GM12878 (cell line): Measurements from ENCODE around the gene ART1. TPM values are rescaled to one million over a fixed set of nuclear protein-coding genes. Genes with fewer than 3 reads are reported as not detected.

Experiments used
- ATAC-seq: fragments of 200-7000 bp; cut with Tn5 transposase; 3 replicates; pipeline ENCODE4 v1.9.1; 2020; ENCODE audit warnings: mild to moderate bottlenecking, moderate library complexity
- BruUV-seq: library from RNA; stranded (reverse); fragments of 400-500 nt; replicated peaks from 2 replicates; lab custom pipeline; 2021; lab: Mats Ljungman, UMichigan
- CTCF ChIA-PET: fragments of 300-600 bp; sonication (Branson Sonifier 250); formaldehyde crosslinking; extraction: SDS; loops from one replicate; lab custom pipeline; 2021; ENCODE audit warnings: inconsistent platforms; lab: Yijun Ruan, JAX
- POLR2A ChIA-PET: fragments of 350-600 bp; formaldehyde crosslinking; extraction: SDS; loops from one replicate; lab custom pipeline; 2021; ENCODE audit warnings: inconsistent platforms; lab: Charles Lee
- RAD21 ChIA-PET: fragments of 300-600 bp; sonication (Branson Sonifier 250); formaldehyde crosslinking; loops from one replicate; lab custom pipeline; 2023; ENCODE audit warnings: antibody characterized with exemption; ENCODE audit not compliant: unreplicated experiment; lab: Charles Lee
- SMC1A ChIA-PET: fragments of 300-600 bp; sonication (Branson Sonifier 250); formaldehyde crosslinking; loops from one replicate; lab custom pipeline; 2023; ENCODE audit not compliant: unreplicated experiment, uncharacterized antibody; lab: Charles Lee
- DNase-seq: peaks from one replicate; pipeline ENCODE4 v3.0.0-alpha.2; 2011; ENCODE audit warnings: low read depth, low spot score
- FAIRE-seq: peaks from 3 replicates; lab custom pipeline; 2011; peaks lifted over from hg19 to GRCh38; lab: Jason Lieb, UNC
- H2AFZ ChIP-seq: 2 replicates; pipeline ENCODE4 v1.6.0; 2011; ENCODE audit warnings: low read depth, low read length, control low read depth; ENCODE audit not compliant: control insufficient read depth
- H3K27ac ChIP-seq: 2 replicates; pipeline ENCODE4 v1.5.1; 2011; ENCODE audit warnings: control low read depth; ENCODE audit not compliant: control insufficient read depth, insufficient read depth
- H3K27me3 ChIP-seq, 2 experiments: replicated peaks in 1 of 2; 2 replicates each; pipeline versions ENCODE4 v1.6.0 to v1.6.1; 2011; ENCODE audit warnings: low read length in 1 of 2; ENCODE audit not compliant: control insufficient read depth in 2 of 2, insufficient read depth in 2 of 2
- H3K36me3 ChIP-seq, 2 experiments: 2 replicates each; pipeline ENCODE4 v1.5.1; 2011; ENCODE audit warnings: low read length in 1 of 2; ENCODE audit not compliant: control insufficient read depth in 2 of 2, insufficient read depth in 2 of 2
- H3K4me1 ChIP-seq: 2 replicates; pipeline ENCODE4 v1.6.1; 2011; ENCODE audit warnings: mild to moderate bottlenecking, low read length, moderate library complexity, mixed read lengths; ENCODE audit not compliant: control insufficient read depth, insufficient read depth
- H3K4me2 ChIP-seq: 2 replicates; pipeline ENCODE4 v1.6.0; 2011; ENCODE audit warnings: control low read depth; ENCODE audit not compliant: control insufficient read depth, insufficient read depth
- H3K4me3 ChIP-seq: fragments of 200-600 bp; sonication (generic); 2 replicates; pipeline ENCODE4 v1.5.1; 2016
- H3K79me2 ChIP-seq: 2 replicates; pipeline ENCODE4 v1.6.0; 2011; ENCODE audit warnings: low read length; ENCODE audit not compliant: control insufficient read depth, insufficient read depth
- H3K9ac ChIP-seq: 2 replicates; pipeline ENCODE4 v1.8.0; 2011; ENCODE audit warnings: low read length, control low read depth, mixed read lengths; ENCODE audit not compliant: control insufficient read depth, insufficient read depth
- H3K9me3 ChIP-seq: replicated peaks from 3 replicates; pipeline ENCODE4 v1.5.1; 2011; ENCODE audit warnings: mild to moderate bottlenecking, low read length; ENCODE audit not compliant: control insufficient read depth, insufficient read depth
- H4K20me1 ChIP-seq: 2 replicates; pipeline ENCODE4 v1.6.0; 2011; ENCODE audit not compliant: control insufficient read depth, insufficient read depth
- CBX5 ChIP-seq: sonication (generic); IDR thresholded peaks from 2 replicates; pipeline ENCODE4 v1.6.1; 2016; ENCODE audit warnings: low read depth, moderate library complexity, mild to moderate bottlenecking, inconsistent platforms
- CHD4 ChIP-seq: fragments of 200-600 bp; sonication (generic); IDR thresholded peaks from 2 replicates; pipeline ENCODE4 v1.6.1; 2016; ENCODE audit warnings: mild to moderate bottlenecking
- E2F8 ChIP-seq: fragments of 450-650 bp; IDR thresholded peaks from 2 replicates; pipeline ENCODE4 v1.6.1; 2018; ENCODE audit warnings: mild to moderate bottlenecking, low read depth, moderate library complexity; ENCODE audit not compliant: partially characterized antibody
- EGR1 ChIP-seq, 2 experiments: IDR thresholded peaks; 1 replicate in 1 of 2; 2 replicates in 1 of 2; pipeline ENCODE4 v1.6.1; 2011 to 2012; ENCODE audit warnings: low read depth in 2 of 2, low read length in 2 of 2, borderline replicate concordance in 1 of 2, mild to moderate bottlenecking in 1 of 2, moderate library complexity in 1 of 2
- IRF3 ChIP-seq: fragments of 450-650 bp; IDR thresholded peaks from 2 replicates; pipeline ENCODE4 v1.6.1; 2014; ENCODE audit warnings: mild to moderate bottlenecking
- MEF2B ChIP-seq: fragments of 450-650 bp; IDR thresholded peaks from 2 replicates; pipeline ENCODE4 v1.6.1; 2018; ENCODE audit warnings: mild to moderate bottlenecking, moderate library complexity; ENCODE audit not compliant: partially characterized antibody, poor library complexity, severe bottlenecking
- MLLT1 ChIP-seq: fragments of 450-650 bp; IDR thresholded peaks from 2 replicates; pipeline ENCODE4 v1.6.1; 2016; ENCODE audit warnings: mild to moderate bottlenecking
- NFYB ChIP-seq: IDR thresholded peaks from 2 replicates; pipeline ENCODE4 v1.6.1; 2011; ENCODE audit warnings: low read depth, mild to moderate bottlenecking, low read length, improper control_type of control experiment, moderate library complexity; ENCODE audit not compliant: insufficient read depth
- NR2C2 ChIP-seq: IDR thresholded peaks from 2 replicates; pipeline ENCODE4 v1.6.1; 2011; ENCODE audit warnings: borderline replicate concordance, low read depth; ENCODE audit not compliant: control insufficient read depth, insufficient read length
- PAX5 ChIP-seq: IDR thresholded peaks from 2 replicates; pipeline ENCODE4 v1.6.1; 2011; ENCODE audit warnings: low read depth, low read length, borderline replicate concordance
- SIN3A ChIP-seq: IDR thresholded peaks from 2 replicates; pipeline ENCODE4 v1.6.1; 2012; ENCODE audit warnings: low read depth, low read length, improper control_type of control experiment
- SIX5 ChIP-seq: IDR thresholded peaks from 2 replicates; pipeline ENCODE4 v1.6.1; 2011; ENCODE audit warnings: mild to moderate bottlenecking, low read depth, low read length, moderate library complexity; ENCODE audit not compliant: severe bottlenecking
- SMAD1 ChIP-seq: fragments of 450-650 bp; IDR thresholded peaks from 2 replicates; pipeline ENCODE4 v1.6.1; 2018; ENCODE audit warnings: mild to moderate bottlenecking, low read depth; ENCODE audit not compliant: partially characterized antibody
- WRNIP1 ChIP-seq: IDR thresholded peaks from 2 replicates; pipeline ENCODE4 v1.6.1; 2011; ENCODE audit warnings: low read depth, low read length, improper control_type of control experiment, borderline replicate concordance
- ZNF24 ChIP-seq: fragments of 450-650 bp; IDR thresholded peaks from 2 replicates; pipeline ENCODE4 v1.6.1; 2017; ENCODE audit warnings: antibody characterized with exemption, mild to moderate bottlenecking
- ZNF622 ChIP-seq: fragments of 450-650 bp; IDR thresholded peaks from 2 replicates; pipeline ENCODE4 v1.6.1; 2017; ENCODE audit warnings: mild to moderate bottlenecking, inconsistent platforms
- WGBS: methylation state at CpG from one replicate; pipeline ENCODE4 v1.1.6; 2016; ENCODE audit warnings: low lambda C conversion rate; ENCODE audit not compliant: insufficient replicate concordance, insufficient coverage; ENCODE audit errors: missing lambda C conversion rate; 5-methylcytosine and 5-hydroxymethylcytosine counted together
- in situ Hi-C: fragments of 300-500 bp; cut with MboI; formaldehyde crosslinking; loops from 9 replicates; pipeline ENCODE4 v1.14.3; 2018; ENCODE audit warnings: mixed read lengths
- intact Hi-C: fragments of 100-400 bp; cut with micrococcal nuclease; formaldehyde crosslinking; loops from one replicate; pipeline ENCODE4 v1.14.2; 2022; ENCODE audit not compliant: unreplicated experiment
- polyA plus RNA-seq, 11 experiments: library from polyadenylated mRNA; depleted of rRNA in 4 of 11; unstranded in 6 of 11; stranded (reverse) in 5 of 11; fragments of >200 nt; fragmentation: Nextera tagmentation in 4 of 11; fragmentation: Illumina TruSeq in 1 of 11; extraction: Ambion mirVana in 4 of 11; extraction: Trizol in 1 of 11; gene quantifications; 1 replicate in 1 of 11; 2 replicates in 10 of 11; pipeline versions ENCODE4 v1.2.1 to v1.2.3, GENCODE V29; 2011 to 2016; ENCODE audit warnings: inconsistent platforms in 2 of 11, missing spikeins in 2 of 11, low read depth in 1 of 11
- total RNA-seq, 4 experiments: library from RNA; depleted of rRNA in 3 of 4; stranded (reverse); fragments of >200 nt in 3 of 4; fragmentation: Illumina TruSeq in 1 of 4; extraction: Trizol in 1 of 4; gene quantifications; 2 replicates each; pipeline versions ENCODE4 v1.2.1 to v1.2.3, GENCODE V29; 2013 to 2021
- TF ChIP-seq, protein P1 (sequence below): fragments of 450-650 bp; IDR thresholded peaks from 2 replicates; pipeline ENCODE4 v1.6.1; 2018; ENCODE audit warnings: borderline replicate concordance, mild to moderate bottlenecking; ENCODE audit not compliant: partially characterized antibody

Gene ART1
- total and polyA plus RNA-seq, 10 of the 15 experiments (the other 5 are each of a cell fraction or from before 2014, with no cell fraction given), result not detected

GRCh38 chr11:3637201-3637600 is 7.7 kb upstream of the ART1 start:
- no peaks in the 10 kb centered on the region for H3K79me2 ChIP-seq
- H3K9me3 ChIP-seq, result no peaks in the 10 kb centered on the region
- no peak overlapping the region for H3K4me3 ChIP-seq
- no peak overlapping the region for H2AFZ ChIP-seq
- no peak overlapping the region for H3K4me2 ChIP-seq
- no peak for ATAC-seq
- H3K4me1 ChIP-seq, result no peaks in the 10 kb centered on the region
- ChIA-PET CTCF (no interaction called here), RAD21 (no interaction called here), SMC1A (no interaction called here), POLR2A (no interaction called here)
- no peak for DNase-seq
- intact Hi-C loops (no loop called here), in situ Hi-C loops (loop anchor here (10.0 kb wide), 1 partner anchor 58 kb away; no protein-coding TSS in a partner anchor)
- H3K9ac ChIP-seq, result no peak overlapping the region
- no TSS peak for BruUV-seq
- no peak for TF ChIP-seq CHD4
- no peak for TF ChIP-seq NFYB
- no peak for TF ChIP-seq SIX5
- TF ChIP-seq E2F8, result no peak
- TF ChIP-seq, protein P1, sequence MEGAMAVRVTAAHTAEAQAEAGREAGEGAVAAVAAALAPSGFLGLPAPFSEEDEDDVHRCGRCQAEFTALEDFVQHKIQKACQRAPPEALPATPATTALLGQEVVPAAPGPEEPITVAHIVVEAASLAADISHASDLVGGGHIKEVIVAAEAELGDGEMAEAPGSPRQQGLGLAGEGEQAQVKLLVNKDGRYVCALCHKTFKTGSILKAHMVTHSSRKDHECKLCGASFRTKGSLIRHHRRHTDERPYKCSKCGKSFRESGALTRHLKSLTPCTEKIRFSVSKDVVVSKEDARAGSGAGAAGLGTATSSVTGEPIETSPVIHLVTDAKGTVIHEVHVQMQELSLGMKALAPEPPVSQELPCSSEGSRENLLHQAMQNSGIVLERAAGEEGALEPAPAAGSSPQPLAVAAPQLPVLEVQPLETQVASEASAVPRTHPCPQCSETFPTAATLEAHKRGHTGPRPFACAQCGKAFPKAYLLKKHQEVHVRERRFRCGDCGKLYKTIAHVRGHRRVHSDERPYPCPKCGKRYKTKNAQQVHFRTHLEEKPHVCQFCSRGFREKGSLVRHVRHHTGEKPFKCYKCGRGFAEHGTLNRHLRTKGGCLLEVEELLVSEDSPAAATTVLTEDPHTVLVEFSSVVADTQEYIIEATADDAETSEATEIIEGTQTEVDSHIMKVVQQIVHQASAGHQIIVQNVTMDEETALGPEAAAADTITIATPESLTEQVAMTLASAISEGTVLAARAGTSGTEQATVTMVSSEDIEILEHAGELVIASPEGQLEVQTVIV, result no peak
- TF ChIP-seq SMAD1, result no peak
- no peak for TF ChIP-seq WRNIP1
- TF ChIP-seq ZNF24, result no peak
- TF ChIP-seq MLLT1, result no peak
- no peak for TF ChIP-seq MEF2B
- no peak for TF ChIP-seq SIN3A
- TF ChIP-seq ZNF622, result no peak
- TF ChIP-seq IRF3, result no peak
- no peak for TF ChIP-seq NR2C2
- no peak for TF ChIP-seq CBX5
- no peak for TF ChIP-seq PAX5
- no peak for TF ChIP-seq EGR1 (IDR thresholded peaks at IDR 0.05; ENCODE audit: borderline replicate concordance in 1 of 2, low read depth in 2 of 2, low read length in 2 of 2)
- no peak overlapping the region for H3K27ac ChIP-seq
- no peaks in the 10 kb centered on the region; a peak in 3 of 4 replicates for H3K27me3 ChIP-seq
- FAIRE-seq, result no peak
- no peaks in the 10 kb centered on the region for H4K20me1 ChIP-seq
- WGBS, result 47% methylated on average over 13 of the region's 13 CpGs
- H3K36me3 ChIP-seq, result no peaks in the 10 kb centered on the region
